GM23338 (cell line): Measurements from ENCODE around the gene TBX19. TPM values are rescaled to one million over a fixed set of nuclear protein-coding genes. Genes with fewer than 3 reads are reported as not detected.

Experiments
- ATAC-seq: fragments of 200-7000 bp; cut with Tn5 transposase; 3 replicates; pipeline ENCODE4 v1.9.1; 2020
- DNase-seq: peaks from one replicate; pipeline ENCODE4 v3.0.0-alpha.2; 2015; ENCODE audit warnings: low spot score
- H2AFZ ChIP-seq: fragments of 200-600 bp; sonication (generic); 2 replicates; pipeline ENCODE4 v1.8.0; 2016; ENCODE audit warnings: antibody characterized with exemption, mild to moderate bottlenecking, moderate library complexity
- H3F3A ChIP-seq: fragments of 200-600 bp; sonication (generic); replicated peaks from 2 replicates; pipeline ENCODE4 v1.8.0; 2017; ENCODE audit warnings: antibody characterized with exemption, mixed run types, low read depth
- H3K27ac ChIP-seq: fragments of 200-600 bp; sonication (generic); 2 replicates; pipeline ENCODE4 v1.6.1; 2016; ENCODE audit warnings: low read depth
- H3K27me3 ChIP-seq: fragments of 200-600 bp; sonication (generic); 2 replicates; pipeline ENCODE4 v1.8.0; 2016; ENCODE audit warnings: mild to moderate bottlenecking, mixed run types, moderate library complexity; ENCODE audit not compliant: insufficient read depth
- H3K36me3 ChIP-seq: fragments of 200-600 bp; sonication (generic); 2 replicates; pipeline ENCODE4 v1.8.0; 2016; ENCODE audit warnings: mild to moderate bottlenecking; ENCODE audit not compliant: insufficient read depth
- H3K4me1 ChIP-seq: fragments of 200-600 bp; sonication (generic); 2 replicates; pipeline ENCODE4 v1.8.0; 2016; ENCODE audit warnings: mild to moderate bottlenecking, moderate library complexity; ENCODE audit not compliant: insufficient read depth
- H3K4me2 ChIP-seq: fragments of 200-600 bp; sonication (generic); 2 replicates; pipeline ENCODE4 v1.7.1; 2017; ENCODE audit warnings: mixed run types
- H3K4me3 ChIP-seq: fragments of 200-600 bp; sonication (generic); 2 replicates; pipeline ENCODE4 v1.6.1; 2016; ENCODE audit warnings: mixed run types
- H3K79me2 ChIP-seq: fragments of 200-600 bp; sonication (generic); replicated peaks from 2 replicates; pipeline ENCODE4 v1.8.0; 2017; ENCODE audit warnings: mild to moderate bottlenecking; ENCODE audit not compliant: insufficient read depth
- H3K9me2 ChIP-seq: fragments of 200-600 bp; sonication (generic); 2 replicates; pipeline ENCODE4 v1.8.0; 2017; ENCODE audit not compliant: insufficient read depth
- H4K20me1 ChIP-seq: fragments of 200-600 bp; sonication (generic); replicated peaks from 2 replicates; pipeline ENCODE4 v1.8.0; 2017; ENCODE audit warnings: mild to moderate bottlenecking; ENCODE audit not compliant: insufficient read depth
- H3K27ac Mint-ChIP-seq: 2 replicates; pipeline ENCODE4 v1.8.0; 2020; ENCODE audit warnings: inconsistent platforms, mild to moderate bottlenecking, moderate library complexity, mixed read lengths
- H3K27me3 Mint-ChIP-seq: 3 replicates; pipeline ENCODE4 v1.8.0; 2022; ENCODE audit warnings: low read depth, mild to moderate bottlenecking, moderate library complexity, mixed read lengths, inconsistent platforms; ENCODE audit not compliant: insufficient read depth, poor library complexity
- H3K36me3 Mint-ChIP-seq: 3 replicates; pipeline ENCODE4 v1.8.0; 2021; ENCODE audit warnings: low read depth, mild to moderate bottlenecking, inconsistent platforms, moderate library complexity, mixed read lengths
- H3K4me1 Mint-ChIP-seq: 3 replicates; pipeline ENCODE4 v1.8.0; 2020; ENCODE audit warnings: mild to moderate bottlenecking, inconsistent platforms, mixed read lengths
- H3K4me3 Mint-ChIP-seq: 3 replicates; pipeline ENCODE4 v1.8.0; 2021; ENCODE audit warnings: moderate library complexity, mild to moderate bottlenecking, inconsistent platforms, mixed read lengths
- H3K9me3 Mint-ChIP-seq: 3 replicates; pipeline ENCODE4 v1.8.0; 2020; ENCODE audit warnings: moderate library complexity, mild to moderate bottlenecking, inconsistent platforms, mixed read lengths
- CREB1 ChIP-seq: fragments of 250-450 bp; sonication (Bioruptor Pico); IDR thresholded peaks from 2 replicates; pipeline ENCODE4 v1.5.0; 2020; ENCODE audit warnings: low read depth, mild to moderate bottlenecking, moderate library complexity
- EZH2phosphoT487 ChIP-seq: fragments of 200-600 bp; sonication (generic); IDR thresholded peaks from one replicate; pipeline ENCODE4 v1.8.1; 2018; ENCODE audit warnings: antibody characterized with exemption; ENCODE audit not compliant: unreplicated experiment
- NANOG ChIP-seq: IDR thresholded peaks from 2 replicates; pipeline ENCODE4 v1.6.1; 2016; ENCODE audit warnings: antibody characterized with exemption, borderline replicate concordance
- ZNF462 ChIP-seq: fragments of 250-450 bp; sonication (Bioruptor Pico); IDR thresholded peaks from 2 replicates; pipeline ENCODE4 v1.5.0; 2020; ENCODE audit warnings: mild to moderate bottlenecking, moderate library complexity
- polyA plus RNA-seq: library from polyadenylated mRNA; unstranded; fragments of >200 nt; fragmentation: Nextera tagmentation; extraction: Ambion mirVana; gene quantifications from 2 replicates; pipeline ENCODE4 v1.2.1, GENCODE V29; 2016
- total RNA-seq: library from RNA; depleted of rRNA; stranded (reverse); fragments of >200 nt; shearing (Covaris generic); gene quantifications from 2 replicates; pipeline ENCODE4 v1.2.3, GENCODE V29; 2014
- TF ChIP-seq, protein P1 (sequence below): IDR thresholded peaks from one replicate; pipeline ENCODE4 v1.6.1; 2018; ENCODE audit warnings: antibody characterized with exemption; ENCODE audit not compliant: unreplicated experiment

TBX19 gene
- total and polyA plus RNA-seq, 2 experiments from 2014 or later, result 0.76 to 1.1 TPM

- TF ChIP-seq ZNF462 (CRISPR knock-in tag) (no peak), EZH2phosphoT487 (no peak), CREB1 (CRISPR knock-in tag) (no peak)
Measured at GRCh38 chr1:168257397-168257796, 23.3 kb upstream of the TBX19 start (continued).

DNA sequence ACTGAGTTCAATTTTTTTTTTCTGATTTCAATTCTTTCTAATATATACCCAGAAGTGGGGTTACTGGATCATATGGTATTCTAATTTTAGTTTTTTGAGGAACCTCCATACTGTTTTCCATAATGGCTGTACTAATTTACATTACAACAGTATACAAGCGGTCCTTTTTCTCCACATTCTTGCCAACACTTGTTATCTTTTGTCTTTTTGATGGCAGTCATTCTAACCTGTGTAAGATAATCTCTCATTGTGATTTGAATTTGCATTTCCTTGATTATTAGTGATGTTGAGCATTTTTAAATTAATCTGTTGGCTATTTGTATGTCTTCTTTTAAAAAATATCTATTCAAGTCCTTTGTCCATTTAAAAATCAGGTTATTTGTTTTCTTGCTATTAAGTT, 21.1 kb upstream of the TBX19 start:
- H3K27ac ChIP-seq, result no peak overlapping the region
- H3F3A ChIP-seq, result no peaks in the 10 kb centered on the region
- H3K79me2 ChIP-seq, result 0 out of 2 replicates have a peak, but pooled peaks cover 4% of the 10 kb centered on the region
- peaks cover 17% of the 10 kb centered on the region for H3K4me1 ChIP-seq
- H2AFZ ChIP-seq, result no peak overlapping the region
- H3K4me2 ChIP-seq, result peak overlapping the region; percentile 50
- no peaks in the 10 kb centered on the region for H4K20me1 ChIP-seq
- no peak for ATAC-seq
- Mint-ChIP-seq H3K27ac (no peak overlapping the region), H3K4me1 (peaks cover 24% of the 10 kb centered on the region), H3K27me3 (peaks cover 2% of the 10 kb centered on the region), H3K9me3 (peaks cover 41% of the 10 kb centered on the region), H3K36me3 (peaks cover 51% of the 10 kb centered on the region), H3K4me3 (no peak overlapping the region)
- no peaks in the 10 kb centered on the region for H3K27me3 ChIP-seq
- no peak overlapping the region for H3K4me3 ChIP-seq
- peaks cover 19% of the 10 kb centered on the region for H3K36me3 ChIP-seq
- 0 out of 2 replicates have a peak, but pooled peaks cover 5% of the 10 kb centered on the region for H3K9me2 ChIP-seq
- no peak for DNase-seq
- TF ChIP-seq, protein P1, sequence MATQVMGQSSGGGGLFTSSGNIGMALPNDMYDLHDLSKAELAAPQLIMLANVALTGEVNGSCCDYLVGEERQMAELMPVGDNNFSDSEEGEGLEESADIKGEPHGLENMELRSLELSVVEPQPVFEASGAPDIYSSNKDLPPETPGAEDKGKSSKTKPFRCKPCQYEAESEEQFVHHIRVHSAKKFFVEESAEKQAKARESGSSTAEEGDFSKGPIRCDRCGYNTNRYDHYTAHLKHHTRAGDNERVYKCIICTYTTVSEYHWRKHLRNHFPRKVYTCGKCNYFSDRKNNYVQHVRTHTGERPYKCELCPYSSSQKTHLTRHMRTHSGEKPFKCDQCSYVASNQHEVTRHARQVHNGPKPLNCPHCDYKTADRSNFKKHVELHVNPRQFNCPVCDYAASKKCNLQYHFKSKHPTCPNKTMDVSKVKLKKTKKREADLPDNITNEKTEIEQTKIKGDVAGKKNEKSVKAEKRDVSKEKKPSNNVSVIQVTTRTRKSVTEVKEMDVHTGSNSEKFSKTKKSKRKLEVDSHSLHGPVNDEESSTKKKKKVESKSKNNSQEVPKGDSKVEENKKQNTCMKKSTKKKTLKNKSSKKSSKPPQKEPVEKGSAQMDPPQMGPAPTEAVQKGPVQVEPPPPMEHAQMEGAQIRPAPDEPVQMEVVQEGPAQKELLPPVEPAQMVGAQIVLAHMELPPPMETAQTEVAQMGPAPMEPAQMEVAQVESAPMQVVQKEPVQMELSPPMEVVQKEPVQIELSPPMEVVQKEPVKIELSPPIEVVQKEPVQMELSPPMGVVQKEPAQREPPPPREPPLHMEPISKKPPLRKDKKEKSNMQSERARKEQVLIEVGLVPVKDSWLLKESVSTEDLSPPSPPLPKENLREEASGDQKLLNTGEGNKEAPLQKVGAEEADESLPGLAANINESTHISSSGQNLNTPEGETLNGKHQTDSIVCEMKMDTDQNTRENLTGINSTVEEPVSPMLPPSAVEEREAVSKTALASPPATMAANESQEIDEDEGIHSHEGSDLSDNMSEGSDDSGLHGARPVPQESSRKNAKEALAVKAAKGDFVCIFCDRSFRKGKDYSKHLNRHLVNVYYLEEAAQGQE, result no peak
- peak; percentile 95 for TF ChIP-seq NANOG
